Colonic mucosa (tissue), 4 donors: Measurements from ENCODE around the gene SPARC. TPM values are rescaled to one million over a fixed set of nuclear protein-coding genes. Genes with fewer than 3 reads are reported as not detected.

Experiments
- DNase-seq: peaks from one replicate; pipeline ENCODE4 v3.0.0-alpha.2; 2020
- H3K27ac ChIP-seq: fragments of 200-600 bp; one replicate; pipeline ENCODE4 v1.8.0; 2021
- H3K27me3 ChIP-seq: fragments of 200-600 bp; one replicate; pipeline ENCODE4 v1.8.0; 2021
- H3K36me3 ChIP-seq: fragments of 200-600 bp; one replicate; pipeline ENCODE4 v1.8.0; 2021
- H3K4me1 ChIP-seq: fragments of 200-600 bp; one replicate; pipeline ENCODE4 v1.8.0; 2021; ENCODE audit warnings: mild to moderate bottlenecking
- H3K4me3 ChIP-seq: fragments of 200-600 bp; one replicate; pipeline ENCODE4 v1.8.0; 2021
- H3K9ac ChIP-seq, 2 donors: one replicate each; pipeline ENCODE4 v1.7.0; 2013; ENCODE audit warnings: control low read depth in 2 of 2, low read depth in 2 of 2, low read length in 2 of 2
- H3K9me3 ChIP-seq: fragments of 200-600 bp; one replicate; pipeline ENCODE4 v1.8.0; 2021
- intact Hi-C: fragments of 100-400 bp; cut with DNase I; formaldehyde crosslinking; loops from one replicate; pipeline ENCODE4 v1.14.1; 2022
- total RNA-seq, 2 donors: library from RNA; stranded (reverse); fragmentation: NEBNext Ultra II Directional in 1 of 2; extraction: Animal tissue kit (Norgen Biotek cat#: 25700) in 1 of 2; gene quantifications; one replicate each; pipeline ENCODE4 v1.2.1, GENCODE V29; 2021
- TF ChIP-seq, protein P1 (sequence below): fragments of 200-600 bp; IDR thresholded peaks from one replicate; pipeline ENCODE4 v1.8.0; 2022; ENCODE audit warnings: antibody characterized with exemption, mild to moderate bottlenecking
- donor health status: healthy.
- donor health status: DM: no; HTN: no; CAD: no.
- donor health status: DM: no; HTN: no; CAD: no.

SPARC gene
- total RNA-seq, 2 donors from 2014 or later, result 107 to 258 TPM

DNA sequence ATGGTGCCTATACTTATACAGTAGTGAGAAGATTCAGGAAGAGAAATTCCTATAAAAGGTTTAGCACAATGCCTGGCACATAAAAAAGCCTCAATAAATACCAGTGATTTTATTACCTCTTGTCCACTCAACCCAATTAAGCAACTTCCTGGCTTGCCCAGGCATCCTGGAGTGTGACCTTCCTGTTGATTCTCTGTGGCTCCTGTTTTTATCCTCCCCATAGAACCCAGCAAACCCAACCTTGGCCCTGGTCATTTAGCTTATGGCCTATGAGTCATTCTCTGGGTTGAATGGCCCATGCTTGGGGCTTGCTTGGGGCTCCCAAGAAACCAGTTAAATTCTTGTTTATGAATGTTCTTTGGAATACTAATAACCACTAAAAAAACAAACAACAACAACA is 21.4 kb upstream of the SPARC start:
- Histone ChIP-seq H3K4me1 (no peaks in the 10 kb centered on the region), H3K9ac (no peak overlapping the region), H3K27me3 (no peaks in the 10 kb centered on the region), H3K9me3 (no peaks in the 10 kb centered on the region), H3K36me3 (no peaks in the 10 kb centered on the region), H3K27ac (peak overlapping the region; percentile 37), H3K4me3 (no peak overlapping the region)
- intact Hi-C loops, result no loop called here
- TF ChIP-seq, protein P1, sequence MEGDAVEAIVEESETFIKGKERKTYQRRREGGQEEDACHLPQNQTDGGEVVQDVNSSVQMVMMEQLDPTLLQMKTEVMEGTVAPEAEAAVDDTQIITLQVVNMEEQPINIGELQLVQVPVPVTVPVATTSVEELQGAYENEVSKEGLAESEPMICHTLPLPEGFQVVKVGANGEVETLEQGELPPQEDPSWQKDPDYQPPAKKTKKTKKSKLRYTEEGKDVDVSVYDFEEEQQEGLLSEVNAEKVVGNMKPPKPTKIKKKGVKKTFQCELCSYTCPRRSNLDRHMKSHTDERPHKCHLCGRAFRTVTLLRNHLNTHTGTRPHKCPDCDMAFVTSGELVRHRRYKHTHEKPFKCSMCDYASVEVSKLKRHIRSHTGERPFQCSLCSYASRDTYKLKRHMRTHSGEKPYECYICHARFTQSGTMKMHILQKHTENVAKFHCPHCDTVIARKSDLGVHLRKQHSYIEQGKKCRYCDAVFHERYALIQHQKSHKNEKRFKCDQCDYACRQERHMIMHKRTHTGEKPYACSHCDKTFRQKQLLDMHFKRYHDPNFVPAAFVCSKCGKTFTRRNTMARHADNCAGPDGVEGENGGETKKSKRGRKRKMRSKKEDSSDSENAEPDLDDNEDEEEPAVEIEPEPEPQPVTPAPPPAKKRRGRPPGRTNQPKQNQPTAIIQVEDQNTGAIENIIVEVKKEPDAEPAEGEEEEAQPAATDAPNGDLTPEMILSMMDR, result no peak
- peak; percentile 29 for DNase-seq

DNA sequence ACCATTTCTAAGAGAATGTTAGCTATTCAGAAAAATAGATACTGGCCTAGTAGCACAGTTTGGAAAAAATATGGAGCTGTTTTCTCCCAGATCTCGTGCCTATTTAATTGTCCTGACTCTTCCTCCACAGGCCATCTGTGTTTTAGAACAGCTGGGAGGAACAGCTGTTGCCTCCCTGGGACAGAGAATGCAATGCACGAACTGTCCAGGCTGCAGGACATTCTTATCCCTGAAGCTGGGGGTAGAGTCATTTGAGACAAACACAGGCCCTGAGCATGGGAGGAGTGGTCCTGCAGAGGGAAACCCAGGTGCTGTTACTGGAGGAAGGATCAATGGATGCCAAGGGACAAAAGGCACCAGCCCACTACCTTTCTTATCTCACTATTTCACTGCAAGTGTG is 20.9 kb upstream of the SPARC start:
- Histone ChIP-seq H3K9ac (no peak overlapping the region), H3K4me1 (no peaks in the 10 kb centered on the region), H3K36me3 (no peaks in the 10 kb centered on the region), H3K4me3 (no peak overlapping the region), H3K9me3 (no peaks in the 10 kb centered on the region), H3K27ac (peak overlapping the region; percentile 4), H3K27me3 (no peaks in the 10 kb centered on the region)
- TF ChIP-seq, protein P1, result no peak
- intact Hi-C loops, result no loop called here
- no peak for DNase-seq

DNA sequence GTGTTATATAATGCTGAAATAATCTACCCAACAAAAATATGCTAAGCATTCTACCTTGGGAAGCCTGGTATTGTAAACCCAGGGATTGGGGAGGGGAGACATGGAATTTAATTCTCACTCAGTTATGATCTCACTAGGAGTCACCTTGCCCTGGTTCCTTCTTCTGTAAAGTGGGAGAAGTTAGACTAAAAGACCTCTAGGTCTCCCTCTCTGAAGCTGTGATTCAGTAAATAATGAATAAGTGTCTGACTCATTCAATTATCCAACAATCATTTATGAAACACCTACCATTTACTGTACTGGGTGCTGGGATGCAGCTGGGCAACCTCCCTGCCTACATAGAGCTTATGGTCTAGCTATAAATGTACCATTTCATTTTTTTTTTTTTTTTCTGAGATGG is 20.2 kb upstream of the SPARC start:
- TF ChIP-seq, protein P1, result no peak
- DNase-seq, result no peak
- Histone ChIP-seq H3K4me3 (no peak overlapping the region), H3K9me3 (no peaks in the 10 kb centered on the region), H3K4me1 (no peaks in the 10 kb centered on the region), H3K27me3 (no peaks in the 10 kb centered on the region), H3K9ac (no peak overlapping the region), H3K36me3 (no peaks in the 10 kb centered on the region), H3K27ac (no peak overlapping the region)
- intact Hi-C loops, result no loop called here

DNA sequence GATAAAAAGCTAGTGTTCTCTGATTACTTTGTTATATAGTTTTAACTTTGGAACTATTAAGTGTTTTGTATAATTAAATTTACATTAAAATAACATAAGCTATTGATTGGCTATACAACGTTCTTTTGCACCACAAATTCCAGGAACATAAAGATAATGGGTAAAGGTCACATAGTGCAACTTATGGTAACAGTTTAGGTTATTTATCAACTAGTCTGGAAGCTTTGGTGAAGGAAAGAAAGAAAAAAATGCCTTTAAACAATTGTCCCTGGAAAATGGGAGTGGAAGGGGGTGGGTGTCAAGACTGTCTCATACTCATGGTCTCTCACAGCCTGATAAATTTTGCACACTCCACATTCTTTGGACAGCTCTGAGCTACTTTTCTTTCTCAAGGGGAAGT is 17.1 kb upstream of the SPARC start:
- Histone ChIP-seq H3K4me1 (no peaks in the 10 kb centered on the region), H3K27ac (no peak overlapping the region), H3K9me3 (no peaks in the 10 kb centered on the region), H3K9ac (no peak overlapping the region), H3K27me3 (no peaks in the 10 kb centered on the region), H3K4me3 (no peak overlapping the region), H3K36me3 (no peaks in the 10 kb centered on the region)
- no peak for DNase-seq
- intact Hi-C loops, result no loop called here
- TF ChIP-seq, protein P1, result no peak

DNA sequence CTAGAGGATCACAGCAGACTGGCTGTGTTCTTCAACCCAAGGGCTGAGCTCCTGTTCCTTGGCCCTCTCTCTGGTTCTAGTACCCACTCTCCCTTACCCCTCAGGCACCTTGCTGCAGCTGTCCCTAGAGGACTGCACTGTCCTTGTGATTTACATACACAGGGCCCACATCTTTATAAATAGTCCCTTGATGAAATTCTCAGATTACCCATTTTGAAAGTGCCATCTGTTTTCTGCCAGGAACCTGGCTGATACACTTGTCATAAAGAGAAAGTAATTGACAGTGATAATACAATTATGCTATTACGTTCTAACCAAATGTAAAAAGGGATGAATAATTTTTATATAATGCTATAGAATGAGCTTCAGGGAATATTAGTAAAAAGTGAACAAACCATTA is 16.5 kb upstream of the SPARC start:
- no peak for DNase-seq
- Histone ChIP-seq H3K36me3 (no peaks in the 10 kb centered on the region), H3K27me3 (no peaks in the 10 kb centered on the region), H3K9ac (no peak overlapping the region), H3K27ac (no peak overlapping the region), H3K9me3 (no peaks in the 10 kb centered on the region), H3K4me3 (no peak overlapping the region), H3K4me1 (no peaks in the 10 kb centered on the region)
- TF ChIP-seq, protein P1, result no peak
- intact Hi-C loops, result no loop called here

DNA sequence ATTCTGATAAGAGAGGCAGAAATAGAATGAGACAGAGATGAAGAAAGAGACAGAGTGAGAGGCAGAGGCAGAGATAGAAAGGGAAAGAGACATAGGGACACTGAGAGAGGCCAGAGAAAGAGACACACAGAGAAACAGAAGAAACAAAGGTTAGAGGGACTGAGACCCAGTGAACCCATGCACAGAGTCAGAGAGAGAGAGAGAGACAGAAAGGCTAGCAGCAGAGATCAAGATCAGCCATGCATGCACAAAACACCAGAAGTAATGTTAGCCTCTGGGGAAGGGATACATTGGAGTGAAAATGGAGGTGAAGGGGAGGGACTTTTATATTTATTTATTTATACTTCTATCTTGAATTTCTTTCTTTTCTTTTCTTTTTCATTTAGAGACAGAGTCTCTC is 14.1 kb upstream of the SPARC start:
- DNase-seq, result no peak
- no peak overlapping the region for H3K9ac ChIP-seq
- intact Hi-C loops, result no loop called here
- no peaks in the 10 kb centered on the region for H3K36me3 ChIP-seq
- H3K27me3 ChIP-seq, result no peaks in the 10 kb centered on the region
- H3K4me1 ChIP-seq, result no peaks in the 10 kb centered on the region
- no peak overlapping the region for H3K4me3 ChIP-seq
- H3K27ac ChIP-seq, result no peak overlapping the region
- no peaks in the 10 kb centered on the region for H3K9me3 ChIP-seq
- TF ChIP-seq, protein P1, result no peak
